Transverse colon (tissue), 4 donors: Measurements from ENCODE around the gene SGCE.

Experiments
- CTCF ChIP-seq, 5 experiments: fragments of 200-600 bp in 3 of 5; fragments of 450-650 bp in 2 of 5; sonication (generic) in 3 of 5; IDR thresholded peaks; 1 replicate in 2 of 5; 2 replicates in 3 of 5; pipeline ENCODE4 v1.5.1; 2016 to 2017; ENCODE audit warnings: antibody characterized with exemption in 5 of 5, inconsistent platforms in 3 of 5, mild to moderate bottlenecking in 2 of 5, moderate library complexity in 1 of 5
- POLR2AphosphoS5 ChIP-seq, 3 donors: sonication (generic); formaldehyde crosslinking; IDR thresholded peaks; one replicate each; pipeline ENCODE4 v1.6.1; 2016; ENCODE audit warnings: antibody characterized with exemption in 3 of 3

GRCh38 chr7:94579470-94579869 is 76.5 kb downstream of the SGCE start:
- TF ChIP-seq CTCF (IDR thresholded peaks at IDR 0.05) (no peak), POLR2AphosphoS5 (IDR thresholded peaks at IDR 0.05) (no peak)
